IMR-90 (cell line): Measurements from ENCODE around the gene VAC14. TPM values are rescaled to one million over a fixed set of nuclear protein-coding genes. Genes with fewer than 3 reads are reported as not detected.

Experiments used
- ATAC-seq: fragments of 200-7000 bp; cut with Tn5 transposase; 2 replicates; pipeline ENCODE4 v1.9.1; 2020; ENCODE audit warnings: low read depth, mild to moderate bottlenecking, moderate library complexity
- BruUV-seq: library from RNA; stranded (reverse); fragments of 400-500 nt; replicated peaks from 2 replicates; lab custom pipeline; 2021; lab: Mats Ljungman, UMichigan
- CTCF ChIA-PET: fragments of 300-600 bp; formaldehyde crosslinking; extraction: SDS; loops from one replicate; lab custom pipeline; 2021; ENCODE audit warnings: antibody characterized with exemption; lab: Yijun Ruan, JAX
- POLR2A ChIA-PET: fragments of 300-600 bp; sonication (Branson Sonifier 250); formaldehyde crosslinking; loops from one replicate; lab custom pipeline; 2022; ENCODE audit warnings: antibody characterized with exemption; ENCODE audit not compliant: unreplicated experiment; lab: Charles Lee
- DNase-seq: peaks from one replicate; pipeline ENCODE4 v3.0.0; 2013
- H2AFZ ChIP-seq: replicated peaks from 2 replicates; pipeline ENCODE3; 2013; ENCODE audit warnings: low read length, mild to moderate bottlenecking; ENCODE audit not compliant: poor library complexity
- H2AK5ac ChIP-seq: 2 replicates; pipeline ENCODE4 v1.6.1; 2013; ENCODE audit warnings: low read depth, low read length, inconsistent platforms
- H2AK9ac ChIP-seq: replicated peaks from 2 replicates; pipeline ENCODE3; 2013; ENCODE audit warnings: mild to moderate bottlenecking, low read depth, low read length, moderate library complexity; ENCODE audit not compliant: poor library complexity
- H2BK120ac ChIP-seq: 2 replicates; pipeline ENCODE4 v1.6.1; 2013; ENCODE audit warnings: low read depth, low read length, inconsistent platforms
- H2BK15ac ChIP-seq: 3 replicates; pipeline ENCODE4 v1.6.1; 2013; ENCODE audit warnings: low read depth, low read length, inconsistent platforms
- H2BK20ac ChIP-seq: 2 replicates; pipeline ENCODE4 v1.6.1; 2013; ENCODE audit warnings: low read depth, mild to moderate bottlenecking, inconsistent platforms, low read length, moderate library complexity
- H2BK5ac ChIP-seq: 2 replicates; pipeline ENCODE4 v1.6.1; 2013; ENCODE audit warnings: mild to moderate bottlenecking, low read depth, low read length, inconsistent platforms; ENCODE audit not compliant: poor library complexity, severe bottlenecking
- H3K14ac ChIP-seq: replicated peaks from 2 replicates; pipeline ENCODE4 v1.6.1; 2013; ENCODE audit warnings: low read depth, low read length, inconsistent platforms
- H3K18ac ChIP-seq: 2 replicates; pipeline ENCODE4 v1.6.1; 2013; ENCODE audit warnings: low read depth, low read length, control low read depth
- H3K23ac ChIP-seq: 2 replicates; pipeline ENCODE4 v1.6.1; 2013; ENCODE audit warnings: low read depth, low read length, inconsistent platforms
- H3K27ac ChIP-seq: 2 replicates; pipeline ENCODE4 v1.5.1; 2013; ENCODE audit warnings: mild to moderate bottlenecking, control low read depth, low read length; ENCODE audit not compliant: insufficient read depth
- H3K27me3 ChIP-seq: 2 replicates; pipeline ENCODE4 v1.6.1; 2013; ENCODE audit warnings: low read length; ENCODE audit not compliant: control insufficient read depth, insufficient read depth
- H3K36me3 ChIP-seq: 2 replicates; pipeline ENCODE4 v1.6.1; 2013; ENCODE audit warnings: low read length, mixed read lengths; ENCODE audit not compliant: control insufficient read depth, insufficient read depth
- H3K4ac ChIP-seq: 2 replicates; pipeline ENCODE4 v1.6.1; 2013; ENCODE audit warnings: low read depth, low read length, inconsistent platforms
- H3K4me1 ChIP-seq: 2 replicates; pipeline ENCODE4 v1.6.1; 2013; ENCODE audit warnings: low read length, mixed read lengths; ENCODE audit not compliant: control insufficient read depth, insufficient read depth
- H3K4me2 ChIP-seq: 2 replicates; pipeline ENCODE4 v1.6.1; 2013; ENCODE audit warnings: low read depth, mild to moderate bottlenecking, control low read depth, low read length, moderate library complexity
- H3K4me3 ChIP-seq: 2 replicates; pipeline ENCODE4 v1.5.1; 2013; ENCODE audit warnings: low read depth, mild to moderate bottlenecking, control low read depth, low read length, moderate library complexity; ENCODE audit not compliant: insufficient read depth
- H3K56ac ChIP-seq: 2 replicates; pipeline ENCODE4 v1.6.1; 2013; ENCODE audit warnings: low read length, inconsistent platforms; ENCODE audit not compliant: insufficient read depth; ENCODE audit errors: extremely low read depth
- H3K79me1 ChIP-seq, 2 experiments: 2 replicates each; pipeline ENCODE4 v1.6.1; 2013; ENCODE audit warnings: low read length in 2 of 2, inconsistent platforms in 1 of 2, low read depth in 1 of 2
- H3K9ac ChIP-seq: 2 replicates; pipeline ENCODE4 v1.6.1; 2013; ENCODE audit warnings: low read depth, low read length, control low read depth
- H3K9me1 ChIP-seq: 2 replicates; pipeline ENCODE4 v1.6.1; 2013; ENCODE audit warnings: low read length, inconsistent platforms; ENCODE audit not compliant: insufficient read depth
- H3K9me3 ChIP-seq: 2 replicates; pipeline ENCODE4 v1.6.1; 2013; ENCODE audit warnings: low read length; ENCODE audit not compliant: control insufficient read depth, insufficient read depth
- H4K20me1 ChIP-seq: 2 replicates; pipeline ENCODE4 v1.6.1; 2013; ENCODE audit warnings: low read length, inconsistent platforms; ENCODE audit not compliant: insufficient read depth
- H4K5ac ChIP-seq: 2 replicates; pipeline ENCODE4 v1.6.1; 2013; ENCODE audit warnings: mild to moderate bottlenecking, low read depth, low read length, control low read depth
- H4K8ac ChIP-seq, 2 experiments: 2 replicates each; pipeline ENCODE4 v1.6.1; 2013; ENCODE audit warnings: low read depth in 2 of 2, low read length in 2 of 2, control low read depth in 1 of 2, inconsistent platforms in 1 of 2
- H4K91ac ChIP-seq: 2 replicates; pipeline ENCODE4 v1.6.1; 2013; ENCODE audit warnings: low read depth, low read length, inconsistent platforms; ENCODE audit not compliant: insufficient read depth
- WGBS, 2 experiments: methylation state at CpG; one replicate each; pipeline versions ENCODE4 v1.1.5 to v1.1.7; 2013; ENCODE audit warnings: missing lambda C conversion rate in 2 of 2; ENCODE audit not compliant: insufficient read length in 1 of 2; ENCODE audit errors: extremely low coverage in 2 of 2; 5-methylcytosine and 5-hydroxymethylcytosine counted together
- dilution Hi-C: fragments of 300-500 bp; cut with HindIII; formaldehyde crosslinking; loops from one replicate; pipeline ENCODE4 v1.14.3; 2018; ENCODE audit warnings: low sequenced_read_pairs; ENCODE audit not compliant: unreplicated experiment
- in situ Hi-C: fragments of 300-500 bp; cut with MboI; formaldehyde crosslinking; loops from 3 replicates; pipeline ENCODE4 v1.14.3; 2019; ENCODE audit warnings: low sequenced_read_pairs, inconsistent platforms, mixed read lengths
- intact Hi-C: fragments of 100-400 bp; cut with micrococcal nuclease; formaldehyde crosslinking; loops from 2 replicates; pipeline ENCODE4 v1.10.0; 2022
- polyA plus RNA-seq, 3 experiments: library from polyadenylated mRNA; depleted of rRNA; stranded (reverse); fragments of >200 nt; gene quantifications; 2 replicates each; pipeline ENCODE4 v1.2.3, GENCODE V29; 2012; ENCODE audit warnings: low replicate concordance in 1 of 3
- total RNA-seq: library from RNA; depleted of rRNA; stranded (reverse); fragments of >200 nt; gene quantifications from 2 replicates; pipeline ENCODE4 v1.2.3, GENCODE V29; 2012
- TF ChIP-seq, protein P1 (sequence below): fragments of 150-350 bp; IDR thresholded peaks from 2 replicates; pipeline ENCODE4 v1.6.1; 2017; ENCODE audit warnings: mild to moderate bottlenecking, antibody characterized with exemption, low read length, low read depth

VAC14 gene
- total and polyA plus RNA-seq, 2 of the 4 experiments (the other 2 are of a cell fraction) = 21.1 to 40.2 TPM

DNA sequence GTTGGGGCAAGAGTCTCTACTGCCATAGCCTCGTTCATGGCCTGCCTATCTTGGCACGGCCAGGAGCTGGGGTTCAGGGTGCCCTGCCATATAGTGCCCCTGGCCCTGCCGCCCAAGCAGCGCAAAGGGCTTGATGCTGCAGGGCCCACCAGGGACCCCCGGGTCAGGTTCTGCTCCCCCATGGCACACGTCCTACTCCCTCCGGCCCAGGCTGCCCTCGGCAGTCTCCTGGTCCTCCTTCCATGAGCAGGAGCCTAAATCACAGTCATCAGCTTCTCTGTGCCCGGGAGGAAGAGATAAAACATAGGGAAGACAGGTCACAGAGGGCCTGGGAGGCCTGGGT, 59.2 kb downstream of the VAC14 start:
- H3K18ac ChIP-seq = peak overlapping the region; percentile 18; the same call in 1 of the 2 replicates
- CTCF ChIA-PET = interaction anchor here (1.0 to 1.3 kb wide), 3 partner anchors 29 to 38 kb away, joined by 3 to 5 read pairs (median 3); no protein-coding TSS in a partner anchor
- peak overlapping the region; percentile 5; the same call in 1 of the 2 replicates for H3K23ac ChIP-seq
- no peaks in the 10 kb centered on the region for H3K9me3 ChIP-seq
- no peaks in the 10 kb centered on the region for H3K27me3 ChIP-seq
- H4K20me1 ChIP-seq = no peaks in the 10 kb centered on the region
- H2AFZ ChIP-seq = no peak overlapping the region
- peaks cover 51% of the 10 kb centered on the region for H3K4me1 ChIP-seq
- H2AK9ac ChIP-seq = peak overlapping the region; percentile 98
- H2AK5ac ChIP-seq = peak overlapping the region; percentile 100
- in situ Hi-C loops (no loop called here), dilution Hi-C loops (no loop called here), intact Hi-C loops (no loop called here)
- peak overlapping the region; percentile 93 for H4K91ac ChIP-seq
- H4K8ac ChIP-seq = peak overlapping the region; percentile 86 to 96; a peak in 3 of 4 replicates
- peak overlapping the region; percentile 16; the same call in 1 of the 2 replicates for H4K5ac ChIP-seq
- H3K27ac ChIP-seq = peak overlapping the region; percentile 79
- peaks cover 40% of the 10 kb centered on the region for H3K9me1 ChIP-seq
- peak overlapping the region; percentile 86 for H2BK5ac ChIP-seq
- H3K4me2 ChIP-seq = no peak overlapping the region
- ATAC-seq (no peak), DNase-seq (no peak)
- peak overlapping the region; percentile 98 for H3K14ac ChIP-seq
- peak overlapping the region; percentile 94 for H2BK20ac ChIP-seq
- BruUV-seq = no TSS peak
- no peak overlapping the region for H3K56ac ChIP-seq
- peak overlapping the region; percentile 15; the same call in 1 of the 2 replicates for H3K9ac ChIP-seq
- H3K4me3 ChIP-seq = no peak overlapping the region
- H2BK15ac ChIP-seq = peak overlapping the region; percentile 95; the same call in 2 of the 3 replicates
- peak overlapping the region; percentile 99 for H3K4ac ChIP-seq
- TF ChIP-seq, protein P1, sequence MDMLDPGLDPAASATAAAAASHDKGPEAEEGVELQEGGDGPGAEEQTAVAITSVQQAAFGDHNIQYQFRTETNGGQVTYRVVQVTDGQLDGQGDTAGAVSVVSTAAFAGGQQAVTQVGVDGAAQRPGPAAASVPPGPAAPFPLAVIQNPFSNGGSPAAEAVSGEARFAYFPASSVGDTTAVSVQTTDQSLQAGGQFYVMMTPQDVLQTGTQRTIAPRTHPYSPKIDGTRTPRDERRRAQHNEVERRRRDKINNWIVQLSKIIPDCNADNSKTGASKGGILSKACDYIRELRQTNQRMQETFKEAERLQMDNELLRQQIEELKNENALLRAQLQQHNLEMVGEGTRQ = no peak
- POLR2A ChIA-PET = no interaction called here
- peak overlapping the region; percentile 99 for H2BK120ac ChIP-seq
- H3K36me3 ChIP-seq = peaks cover 8% of the 10 kb centered on the region; the same call in 1 of the 2 replicates
- WGBS, 2 experiments = 93% methylated on average over 3 of the region's 9 CpGs; no CpG with 5 or more reads in 1 of the 2 experiments
- H3K79me1 ChIP-seq = peaks cover 0 to 66% of the 10 kb centered on the region in 2 experiments; a peak in 2 of 4 replicates
